IPS-18c (cell line): ENCODE results near the gene STMN1.
"Not testable (repeated sequence)": the region's sequence is repeated elsewhere in the genome, so short reads cannot be mapped to it uniquely, and the experiment has no call there.

Experiments used
- H3K4me3 ChIP-seq: 2 replicates; pipeline ENCODE4 v1.7.0; 2013; ENCODE audit warnings: low read depth, mild to moderate bottlenecking, low read length, moderate library complexity; ENCODE audit not compliant: insufficient read depth
- H3K9me3 ChIP-seq: one replicate; pipeline ENCODE4 v1.6.1; 2013; ENCODE audit warnings: mild to moderate bottlenecking, low read length, moderate library complexity; ENCODE audit not compliant: control insufficient read depth, insufficient read depth

STMN1 gene

DNA sequence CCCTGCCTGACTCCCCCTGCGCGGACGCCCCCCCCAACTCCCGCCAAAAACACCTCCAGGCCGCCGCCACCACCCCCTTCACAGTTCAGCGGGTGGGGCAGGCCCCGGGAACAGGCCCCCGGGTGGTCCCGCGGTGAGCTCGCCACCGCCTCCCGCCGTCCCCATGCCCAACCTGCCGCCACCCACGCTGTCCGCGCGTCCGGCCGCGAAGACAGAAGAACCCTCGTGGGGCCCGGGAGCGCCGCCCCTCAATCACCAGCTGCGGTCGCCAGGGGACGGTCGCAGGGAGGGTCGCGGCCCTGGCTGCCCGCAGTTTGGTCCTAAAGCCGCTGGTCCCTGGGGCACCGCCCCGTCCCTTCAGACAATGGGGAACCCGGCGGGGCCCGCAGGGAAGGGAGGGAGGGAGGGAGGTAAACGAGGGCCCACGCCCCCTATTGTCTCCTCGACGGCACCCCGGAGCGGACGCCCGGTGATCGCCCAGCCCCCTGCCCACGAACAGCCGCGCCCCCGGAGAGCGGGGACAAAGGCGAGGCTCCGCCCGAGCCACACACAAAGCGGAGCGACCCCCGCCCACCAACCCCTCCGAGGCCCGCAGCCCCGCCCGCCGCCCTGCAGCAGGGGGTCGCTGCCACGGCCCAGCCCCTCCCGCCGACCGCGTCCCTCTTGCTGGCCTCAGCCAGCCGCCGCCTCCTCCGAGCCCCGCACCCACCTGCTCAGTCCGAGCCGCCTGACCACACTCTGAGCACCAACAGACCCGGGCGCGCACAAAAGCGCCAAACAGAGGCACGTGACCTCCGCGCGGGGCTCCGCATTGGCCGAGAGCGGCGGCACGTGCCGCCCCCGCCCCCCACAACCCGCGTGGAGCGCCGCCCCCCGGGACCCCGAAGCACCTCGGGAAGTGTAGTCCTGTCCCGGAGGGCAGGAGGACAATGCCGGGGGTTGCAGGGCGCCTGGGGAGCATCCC lies at the start of gene STMN1:
Gene STMN1, minus strand, starts transcription at position 740 of the 964 bp plus-strand sequence. CDS start 1,743 bp downstream, outside the sequence.
- peak within 1 kb of the TSS; percentile 81 for H3K4me3 ChIP-seq
- H3K9me3 ChIP-seq, result peaks cover 4% of the 10 kb centered on the region

DNA sequence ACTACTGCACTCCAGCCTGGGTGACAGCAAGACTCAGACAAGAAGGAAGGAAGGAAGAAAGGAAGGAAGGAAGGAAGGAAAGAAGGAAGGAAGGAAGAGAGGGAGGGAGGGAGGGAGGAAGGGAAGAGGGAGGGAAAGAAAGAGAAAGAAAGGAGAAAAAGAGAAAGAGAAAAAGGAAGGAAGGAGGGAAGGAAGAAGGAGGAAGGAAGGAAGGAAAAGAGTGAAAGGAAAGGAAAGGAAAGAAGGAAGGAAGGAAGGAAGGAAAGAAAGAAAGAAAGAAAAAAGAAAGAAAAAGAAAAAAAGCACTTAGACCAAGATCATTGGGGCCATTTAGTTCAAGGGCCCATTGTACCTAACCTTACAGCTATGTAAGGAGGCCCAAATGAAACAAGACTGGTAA lies 49.3 kb upstream of the STMN1 start:
- no peaks in the 10 kb centered on the region for H3K9me3 ChIP-seq
- H3K4me3 ChIP-seq, result no peak overlapping the region

DNA sequence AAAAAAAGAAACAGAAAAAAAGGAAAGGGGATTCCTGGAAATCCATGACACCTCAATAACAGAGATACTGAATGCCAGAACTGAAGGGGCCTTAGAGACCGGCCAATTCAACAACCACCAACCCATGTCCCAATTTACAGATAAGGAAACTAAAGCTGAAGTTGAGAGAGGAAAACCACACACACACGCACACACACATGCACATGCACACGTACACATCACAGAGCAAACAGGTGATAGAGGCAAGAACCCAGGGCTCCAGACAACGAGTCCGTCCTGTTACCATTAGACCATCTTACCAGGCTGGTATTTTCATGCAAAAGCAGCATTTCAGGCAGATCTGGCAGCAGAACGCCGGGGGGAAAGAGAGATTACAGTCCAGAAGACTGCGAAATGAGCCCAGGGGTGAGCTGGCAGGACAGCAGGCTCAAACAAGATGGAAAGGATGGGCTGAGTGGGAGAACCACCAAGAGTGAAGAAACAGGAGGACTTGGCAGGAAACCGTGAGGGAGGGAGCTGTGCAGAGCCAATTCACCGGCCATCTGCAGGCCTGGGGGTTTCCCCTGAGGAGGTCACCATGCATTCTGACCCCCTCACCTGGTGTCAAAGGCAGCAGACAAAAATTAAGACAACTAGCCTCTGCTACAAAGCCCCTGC lies 48.2 kb upstream of the STMN1 start:
- Histone ChIP-seq H3K4me3 (no peak overlapping the region), H3K9me3 (no peaks in the 10 kb centered on the region)

DNA sequence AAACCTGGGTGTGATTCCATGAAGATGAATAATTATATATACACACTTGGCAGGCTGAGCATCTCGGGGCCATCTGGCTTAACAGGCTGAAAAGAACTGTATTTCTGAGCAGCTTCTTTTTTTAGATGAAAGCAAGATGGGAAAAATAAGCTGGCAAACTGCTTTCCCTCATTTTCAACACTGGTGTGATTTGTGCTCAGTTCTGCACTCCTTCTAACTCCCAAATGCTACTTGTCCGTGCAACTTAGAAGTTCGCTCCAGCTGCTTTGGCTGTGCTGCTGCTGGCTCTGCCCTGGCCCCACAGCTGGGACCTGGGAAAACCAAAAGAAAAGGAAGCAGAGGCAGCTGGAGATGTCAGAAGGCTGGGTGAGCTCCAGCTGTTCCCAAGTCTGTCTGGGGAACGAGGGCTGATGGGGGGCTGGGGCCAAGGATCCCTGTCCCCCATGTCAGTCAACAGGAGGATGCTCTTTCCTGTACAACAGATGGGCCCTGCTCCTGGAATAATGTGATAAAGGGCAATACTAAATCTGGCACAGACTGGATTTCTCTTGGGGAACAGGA lies 46.7 kb upstream of the STMN1 start:
- Histone ChIP-seq H3K9me3 (no peaks in the 10 kb centered on the region), H3K4me3 (no peak overlapping the region)

DNA sequence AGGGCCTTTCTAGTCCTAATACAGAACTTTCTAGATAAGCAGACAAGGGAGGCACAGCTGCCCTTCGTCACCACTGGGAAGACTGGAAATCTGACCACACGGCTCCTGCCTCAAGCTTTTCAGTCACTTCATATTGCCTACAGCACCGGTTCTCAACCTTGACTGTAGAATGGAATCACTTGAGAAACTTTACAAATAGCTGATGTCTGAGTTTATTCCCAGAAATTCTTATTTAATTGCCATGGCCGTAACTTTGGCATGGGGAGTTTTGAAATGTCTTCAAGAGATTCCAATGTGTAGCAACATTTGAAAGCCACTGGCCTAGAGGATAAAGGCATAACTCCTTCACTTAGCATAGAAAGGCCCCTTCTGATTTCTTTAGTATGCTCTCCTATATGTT lies 42.4 kb upstream of the STMN1 start:
- H3K4me3 ChIP-seq, result no peak overlapping the region
- H3K9me3 ChIP-seq, result no peaks in the 10 kb centered on the region

DNA sequence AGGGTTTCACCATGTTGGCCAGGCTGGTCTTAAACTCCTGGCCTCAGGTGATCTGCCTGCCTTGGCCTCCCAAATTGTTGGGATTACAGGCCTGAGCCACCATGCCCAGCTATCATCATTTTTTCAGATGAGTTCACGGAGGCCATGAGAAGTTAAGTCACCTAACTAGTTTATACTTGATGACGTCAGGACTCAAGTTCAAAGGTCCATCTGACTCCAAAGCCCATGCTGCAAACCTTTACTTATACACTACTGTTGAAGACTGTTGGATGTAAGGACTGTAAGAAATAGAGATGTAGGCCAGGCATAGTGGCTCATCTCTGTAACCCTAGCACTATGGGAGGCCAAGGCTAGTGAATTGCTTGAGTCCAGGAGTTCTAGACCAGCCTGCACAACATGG lies 40.8 kb upstream of the STMN1 start:
- H3K9me3 ChIP-seq, result no peaks in the 10 kb centered on the region
- H3K4me3 ChIP-seq, result no peak overlapping the region

DNA sequence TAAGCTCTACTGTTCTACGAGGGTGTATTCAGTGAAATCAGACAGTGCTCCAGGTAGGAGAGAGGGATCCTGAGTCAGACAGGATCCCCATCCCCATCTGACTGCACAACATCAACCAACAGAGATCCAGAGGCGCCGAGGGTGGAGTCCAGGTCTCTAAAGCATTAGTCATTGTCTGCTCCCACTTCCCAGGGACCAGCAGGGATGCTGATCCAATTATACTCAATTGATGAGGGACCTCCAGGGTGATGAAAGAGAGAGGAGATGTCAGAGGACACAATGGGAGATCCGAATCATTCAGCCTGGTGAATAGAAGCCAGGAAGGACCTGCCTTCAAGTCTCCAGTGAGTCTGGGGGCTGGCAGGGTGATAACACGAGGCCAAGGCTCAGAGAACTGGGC lies 39.5 kb upstream of the STMN1 start:
- Histone ChIP-seq H3K4me3 (no peak overlapping the region), H3K9me3 (no peaks in the 10 kb centered on the region)

DNA sequence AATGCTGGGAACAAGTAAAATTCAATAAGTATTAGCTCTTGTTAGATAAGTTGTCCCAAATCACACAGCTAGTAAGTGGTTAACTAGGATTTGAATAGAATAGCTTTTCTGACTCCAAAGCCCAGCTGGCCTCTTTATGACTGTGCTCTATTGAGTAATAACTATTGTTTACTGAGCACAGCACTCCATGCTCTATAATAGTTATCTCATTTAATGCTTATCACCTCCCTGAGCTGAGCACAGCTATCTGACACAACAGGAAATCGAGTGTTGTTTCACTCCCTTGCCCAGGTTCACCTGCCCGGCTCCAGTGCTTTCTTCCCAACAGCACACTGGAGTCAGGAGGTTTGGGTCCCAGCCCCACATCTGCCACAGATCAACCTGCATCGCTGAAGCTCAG lies 38.8 kb upstream of the STMN1 start:
- Histone ChIP-seq H3K4me3 (no peak overlapping the region), H3K9me3 (no peaks in the 10 kb centered on the region)

DNA sequence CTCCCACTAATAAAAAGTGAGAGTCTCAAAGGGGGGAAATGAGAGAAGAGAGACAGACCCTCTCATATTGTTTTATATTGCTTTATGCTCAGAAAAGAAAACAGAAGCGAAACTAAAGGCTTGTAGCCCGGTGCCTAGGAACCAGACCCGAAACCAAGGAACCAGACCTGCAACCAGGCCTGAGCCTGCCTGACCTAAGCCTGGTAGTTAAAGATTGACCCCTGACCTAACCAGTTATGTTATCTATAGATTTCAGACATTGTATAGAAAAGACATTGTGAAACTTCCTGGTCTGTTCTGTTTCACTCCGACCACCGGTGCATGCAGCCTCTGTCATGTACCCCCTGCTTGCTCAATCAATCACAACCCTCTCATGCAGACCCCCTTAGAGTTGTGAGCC lies 37.3 kb upstream of the STMN1 start:
- H3K4me3 ChIP-seq, H3K9me3 ChIP-seq: not testable (repeated sequence)

DNA sequence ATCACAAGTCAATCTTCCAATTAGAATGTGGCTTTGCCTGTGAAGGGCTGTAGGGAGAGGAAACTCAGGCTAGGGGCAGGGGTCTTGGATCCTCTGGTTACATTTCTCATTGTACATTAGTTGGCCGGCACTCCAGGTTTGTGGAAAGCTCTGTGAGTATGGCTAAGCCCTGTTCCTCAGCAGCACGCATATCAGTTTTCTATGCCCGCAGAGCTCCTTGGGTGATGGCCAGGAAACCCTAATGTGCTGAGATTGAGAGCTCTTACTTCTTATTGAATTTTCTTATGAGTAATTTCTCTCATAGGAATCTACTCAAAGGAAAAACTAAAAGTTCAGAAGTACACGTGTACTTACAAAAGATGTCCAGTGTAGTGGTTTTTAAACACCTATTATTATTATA lies 30.7 kb upstream of the STMN1 start:
- no peak overlapping the region for H3K4me3 ChIP-seq
- H3K9me3 ChIP-seq, result peaks cover 4% of the 10 kb centered on the region

DNA sequence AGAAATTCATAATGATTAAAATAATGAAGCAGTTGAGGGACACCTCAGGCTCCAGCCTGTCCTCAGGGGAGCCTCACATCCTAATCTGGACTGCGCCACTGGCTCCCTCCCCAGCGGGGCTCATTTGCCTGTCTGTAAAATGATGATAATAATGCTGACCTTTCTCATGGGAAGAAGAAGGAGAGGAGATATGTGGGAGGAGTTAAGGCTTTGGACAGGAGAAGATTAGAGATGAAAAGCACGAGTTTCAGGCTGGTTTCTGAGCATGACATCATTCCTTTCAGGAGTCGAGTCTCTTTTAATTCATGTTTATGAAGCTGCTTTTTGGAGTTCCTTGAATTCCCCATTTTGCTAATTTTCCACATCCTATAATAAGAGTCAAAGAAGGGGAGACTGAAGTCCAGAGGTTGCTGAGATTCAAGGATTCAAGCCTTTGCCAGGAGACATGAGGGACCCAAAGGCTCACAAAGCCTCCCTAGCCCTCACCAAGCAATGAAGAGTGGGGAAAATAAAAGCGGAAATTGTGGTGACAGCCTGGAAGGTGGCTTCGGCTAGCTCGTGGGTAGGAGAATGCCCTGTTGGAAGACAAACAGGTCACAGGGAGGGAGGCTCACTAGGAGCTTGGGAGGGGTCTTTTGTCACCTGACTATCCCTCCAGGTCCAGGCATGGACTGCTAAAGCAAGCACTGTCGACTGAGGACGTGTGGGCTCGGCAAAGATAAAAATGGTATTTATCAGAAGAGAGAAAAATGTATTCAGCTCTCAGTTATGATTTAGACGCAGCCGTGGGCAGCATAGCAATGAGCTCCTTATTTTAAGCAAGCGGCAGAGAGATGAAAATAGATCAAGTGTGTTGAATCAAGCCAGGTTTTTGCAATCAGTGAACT lies 27.5 kb upstream of the STMN1 start:
- H3K4me3 ChIP-seq, result no peak overlapping the region
- no peaks in the 10 kb centered on the region for H3K9me3 ChIP-seq

DNA sequence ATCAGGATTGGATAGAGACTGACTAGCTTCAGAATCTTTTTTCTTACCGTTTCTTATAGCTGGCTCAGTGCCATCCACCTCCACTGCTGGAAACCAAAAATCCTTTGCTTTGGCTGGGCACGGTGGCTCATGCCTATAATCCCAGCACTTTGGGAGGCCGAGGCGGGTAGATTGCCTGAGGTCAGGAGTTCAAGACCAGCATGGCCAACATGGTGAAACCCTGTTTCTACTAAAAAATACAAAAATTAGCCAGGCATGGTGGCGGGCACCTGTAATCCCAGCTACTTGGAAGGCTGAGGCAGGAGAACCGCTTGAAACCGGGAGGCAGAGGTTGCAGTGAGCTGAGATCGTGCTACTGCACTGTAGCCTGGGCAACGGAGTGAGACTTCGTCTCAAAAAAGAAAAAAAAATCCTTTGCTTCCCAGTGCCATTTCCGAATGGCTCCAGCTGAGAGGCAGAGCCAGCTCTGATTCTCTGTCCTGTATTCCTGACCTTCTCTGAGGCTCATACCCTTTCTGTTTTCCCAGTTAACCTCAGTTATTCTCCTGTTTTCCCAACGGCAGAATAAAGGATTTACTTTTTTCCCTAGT lies 26.7 kb upstream of the STMN1 start:
- not testable (repeated sequence) for H3K4me3 ChIP-seq, H3K9me3 ChIP-seq

DNA sequence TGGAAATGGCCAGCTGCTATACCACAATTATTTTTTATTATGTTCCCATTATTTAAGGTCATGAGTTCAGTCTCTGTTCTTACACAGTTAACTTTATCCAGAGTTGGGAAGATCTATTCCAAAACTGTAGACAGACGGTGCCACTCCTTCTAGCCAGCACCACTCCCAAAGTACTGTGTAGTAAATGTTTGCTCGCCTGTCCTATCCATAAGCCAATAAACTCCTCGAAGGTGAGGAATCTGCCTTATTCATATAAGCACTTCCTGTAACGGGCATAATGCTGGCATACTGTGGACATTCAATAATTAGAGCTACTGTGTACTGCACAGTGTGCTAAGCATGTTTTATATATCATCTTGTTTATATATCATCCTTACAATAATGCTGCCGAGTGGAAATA lies 26.1 kb upstream of the STMN1 start:
- H3K9me3 ChIP-seq, result no peaks in the 10 kb centered on the region
- H3K4me3 ChIP-seq, result no peak overlapping the region

DNA sequence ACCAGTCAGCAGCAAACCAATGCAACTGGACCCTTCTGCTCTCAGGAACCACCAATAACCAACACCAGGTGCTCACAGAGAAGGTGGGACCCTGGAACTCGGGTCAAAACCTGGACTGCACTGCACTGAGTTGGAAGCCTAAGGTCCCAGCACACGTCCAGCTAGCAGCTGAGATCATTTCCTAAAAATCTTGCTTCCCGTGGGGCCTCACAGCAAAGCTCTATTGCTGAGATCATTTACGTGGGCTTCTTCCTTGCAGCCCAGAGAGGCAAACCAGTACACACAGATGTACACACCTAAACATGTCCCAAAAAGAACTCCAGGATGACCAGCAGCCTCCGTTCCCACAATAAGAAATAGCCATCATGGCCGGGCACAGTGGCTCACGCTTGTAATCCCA lies 22.8 kb upstream of the STMN1 start:
- H3K9me3 ChIP-seq, result no peaks in the 10 kb centered on the region
- no peak overlapping the region for H3K4me3 ChIP-seq

DNA sequence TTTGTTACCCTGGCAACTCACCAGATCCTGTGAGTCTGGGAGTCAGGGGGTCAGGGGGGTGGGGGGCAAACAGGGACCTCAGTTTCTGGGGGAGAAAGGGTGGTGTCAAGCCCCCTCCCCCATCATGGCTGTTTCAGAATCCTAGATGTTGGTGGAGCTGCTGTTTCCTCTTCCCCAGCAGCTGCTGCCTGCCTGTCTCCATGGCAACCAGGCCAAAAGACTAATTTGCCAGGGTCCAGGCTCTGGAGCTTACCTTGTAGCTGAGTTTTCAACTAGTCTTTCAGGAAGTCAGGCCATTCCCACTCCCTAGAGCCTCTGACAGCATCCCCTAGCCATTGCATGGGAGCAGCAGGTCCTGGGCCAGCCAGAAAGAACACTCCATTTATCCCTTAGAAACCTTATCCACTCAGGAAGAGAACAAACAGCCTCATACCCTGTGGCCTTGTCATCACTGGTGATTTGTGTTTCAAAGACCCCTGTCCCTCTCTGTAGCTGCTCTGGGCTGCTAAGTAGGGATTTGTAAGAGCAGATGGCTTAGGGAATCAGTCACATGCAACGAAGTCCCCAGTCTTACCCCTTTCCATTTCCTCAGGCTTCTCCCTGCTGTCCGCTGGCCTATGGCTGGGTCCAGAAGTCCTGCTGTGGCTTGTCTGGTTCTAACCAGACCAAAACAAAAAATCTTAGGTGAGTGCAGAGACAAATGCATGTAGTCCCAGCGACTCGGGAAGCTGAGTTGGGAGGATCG lies 21.5 kb upstream of the STMN1 start:
- Histone ChIP-seq H3K9me3 (no peaks in the 10 kb centered on the region), H3K4me3 (no peak overlapping the region)

DNA sequence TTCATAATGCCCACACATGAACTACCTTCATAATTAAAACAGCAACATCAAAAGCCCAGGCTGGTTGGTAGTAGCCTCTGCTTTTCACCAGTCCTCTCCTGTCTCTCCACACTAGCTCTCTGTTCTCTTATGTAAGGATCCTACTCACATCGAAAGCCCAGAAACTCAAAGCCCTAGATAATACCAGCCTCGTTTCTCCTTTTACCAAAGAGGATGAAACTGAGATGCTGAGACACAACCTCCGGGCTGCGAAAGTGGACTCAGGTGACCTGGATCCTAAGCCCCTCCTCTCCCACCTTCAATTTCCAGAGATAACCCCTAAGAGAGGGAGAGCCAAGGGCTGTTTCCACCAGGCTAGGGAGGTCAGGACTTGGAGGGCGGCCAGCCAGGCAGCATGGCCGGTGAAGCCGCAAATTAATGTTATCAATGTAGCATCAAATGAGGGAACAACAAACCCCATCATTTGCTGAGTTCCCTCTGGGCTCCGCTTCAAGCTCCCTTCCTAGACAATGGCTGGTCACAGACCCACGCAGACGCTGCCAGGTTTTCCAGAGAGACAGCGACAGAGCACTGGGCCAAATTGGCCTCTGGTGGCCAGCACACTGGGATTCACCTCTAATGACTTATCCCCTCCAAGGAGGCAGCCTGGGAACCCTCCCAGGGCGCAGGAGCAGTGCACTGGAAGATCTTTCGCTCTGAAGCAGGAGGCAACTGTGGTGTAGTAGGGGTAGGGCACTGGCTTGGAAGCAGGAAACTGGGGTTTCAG lies 20.7 kb upstream of the STMN1 start:
- H3K4me3 ChIP-seq, result no peak overlapping the region

More for the DNA sequence above, 20.7 kb upstream of the STMN1 start:
- no peaks in the 10 kb centered on the region for H3K9me3 ChIP-seq
